8988T (cell line): ENCODE results near the gene CDH13.

ENCODE experiments used
- DNase-seq: peaks from one replicate; pipeline ENCODE4 v3.0.0; 2011

Gene CDH13

DNA sequence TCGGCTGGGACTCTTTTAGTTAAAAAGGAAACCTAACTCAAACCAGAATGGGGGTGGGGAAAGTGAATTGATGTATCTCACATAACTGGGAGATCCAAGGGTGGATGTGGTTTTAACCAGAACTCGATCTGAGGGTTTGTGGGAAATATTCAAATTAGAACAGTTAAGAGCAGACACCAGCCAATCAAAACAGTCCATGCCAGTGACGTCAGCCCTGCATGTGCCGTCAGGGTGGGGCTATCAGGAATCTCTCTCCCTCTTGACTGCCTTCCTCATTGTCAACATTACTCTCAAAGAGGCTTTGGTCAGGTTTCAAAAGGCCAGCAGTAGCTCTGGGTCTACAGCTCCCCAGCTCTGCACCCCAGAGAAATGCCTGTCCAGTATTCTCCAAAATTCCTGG lies 1086.8 kb downstream of the CDH13 start:
- DNase-seq: no peak

DNA sequence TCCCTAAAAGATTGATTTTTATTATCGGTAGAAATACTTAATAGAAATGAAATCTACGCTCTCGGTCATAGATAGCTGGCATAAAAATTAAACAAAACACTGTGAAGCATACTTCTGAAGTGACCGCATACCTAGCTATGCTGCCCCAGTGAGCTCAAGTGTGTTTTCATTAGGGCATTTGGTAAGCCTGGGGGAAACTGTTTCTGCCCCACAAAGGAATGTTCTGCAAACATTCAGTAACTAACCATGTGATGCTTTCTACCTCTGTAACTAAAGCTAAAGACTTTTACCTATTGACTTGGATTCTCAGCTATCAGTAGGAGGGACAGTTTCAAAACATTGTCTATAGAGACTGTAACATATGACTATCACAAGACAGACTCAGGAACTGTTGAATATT lies 1087.5 kb downstream of the CDH13 start:
- DNase-seq: no peak

DNA sequence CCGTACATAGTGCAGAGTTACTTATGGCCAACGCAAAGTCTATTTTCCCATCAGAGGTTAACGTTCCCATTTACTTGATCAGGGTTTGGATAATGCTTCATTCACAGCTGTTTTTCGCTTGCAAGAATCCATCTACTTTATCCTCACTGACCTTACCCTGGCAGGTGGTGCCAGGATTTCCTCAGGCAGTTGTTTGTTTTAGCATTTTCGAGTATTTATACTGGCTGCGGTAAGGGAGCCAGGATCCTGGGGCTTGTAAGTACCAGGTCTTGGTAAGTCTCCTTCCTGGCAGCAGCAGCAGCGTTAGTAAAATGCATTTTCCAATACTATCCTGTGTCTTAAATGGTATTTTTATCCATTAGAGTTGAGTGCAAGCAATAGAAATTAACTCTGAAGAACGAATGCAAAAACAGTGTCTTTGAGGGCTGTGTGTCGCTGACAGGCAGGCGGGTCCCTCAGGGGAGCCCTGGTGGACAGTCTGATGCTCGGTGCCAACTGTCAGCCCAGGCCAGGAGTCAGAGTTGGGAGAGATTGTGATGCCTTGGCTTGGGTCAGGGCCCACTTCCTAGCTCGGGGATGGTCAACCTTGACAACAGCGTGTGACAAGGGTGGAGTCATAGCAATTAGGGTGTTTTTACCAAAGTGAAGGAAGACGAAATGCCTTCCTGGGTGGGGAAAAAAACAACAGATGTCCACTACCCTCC lies 1088.6 kb downstream of the CDH13 start:
- no peak for DNase-seq

DNA sequence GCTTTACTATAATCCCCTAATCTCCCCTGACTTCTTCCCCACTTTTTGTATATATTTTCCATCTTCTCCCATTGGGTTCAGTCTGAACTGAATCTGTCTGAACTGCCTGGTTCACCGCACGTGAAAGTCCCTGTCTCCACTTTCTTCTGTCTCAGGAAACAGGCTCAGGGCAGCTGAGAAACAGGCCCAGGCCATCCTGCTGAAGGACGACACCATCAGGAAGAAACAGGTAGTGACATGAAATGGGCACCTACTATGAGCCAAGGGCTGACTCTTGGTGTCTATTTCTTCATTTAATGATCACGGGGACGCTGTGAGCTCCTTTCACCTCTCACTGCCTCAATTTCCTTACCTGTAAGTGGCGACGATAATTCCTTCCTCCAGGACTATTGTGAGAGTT lies 1090.5 kb downstream of the CDH13 start:
- no peak for DNase-seq

DNA sequence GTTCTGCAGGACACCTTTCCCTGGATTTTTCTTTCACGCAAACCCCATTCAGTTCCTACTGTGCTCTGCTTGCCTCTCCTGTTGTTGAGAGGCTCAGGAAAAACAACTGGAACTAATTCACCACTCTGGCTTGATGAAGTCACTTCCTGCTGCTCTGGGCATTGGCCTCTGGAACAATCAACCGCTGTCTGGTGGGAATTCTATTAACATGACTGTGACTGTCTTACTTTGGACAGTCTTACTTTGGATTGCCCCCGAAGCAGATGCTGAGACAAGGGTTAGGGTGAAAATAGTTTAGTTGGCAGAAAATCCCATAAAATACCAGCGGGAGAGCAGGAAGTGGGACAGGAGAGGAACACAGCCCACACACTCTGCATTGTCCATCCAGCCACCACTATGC lies 1091.0 kb downstream of the CDH13 start:
- DNase-seq: no peak

DNA sequence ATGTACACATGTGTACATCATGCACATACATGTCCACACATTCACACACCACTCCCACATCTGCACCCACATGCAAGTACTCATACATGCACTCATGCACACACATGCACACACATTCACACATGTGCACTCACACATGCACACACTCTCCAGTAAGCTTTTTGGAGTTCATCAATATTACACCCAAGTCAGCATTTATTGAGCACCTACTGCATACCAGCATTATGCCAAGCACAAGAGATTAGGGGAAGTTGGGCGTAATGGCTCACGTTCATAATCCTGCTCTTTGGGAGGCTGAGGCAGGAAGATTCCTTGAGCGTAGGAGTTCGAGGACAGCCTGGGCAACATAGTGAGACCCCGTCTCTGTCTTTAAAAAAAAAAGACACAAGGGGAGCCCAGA lies 1093.4 kb downstream of the CDH13 start:
- DNase-seq: no peak

DNA sequence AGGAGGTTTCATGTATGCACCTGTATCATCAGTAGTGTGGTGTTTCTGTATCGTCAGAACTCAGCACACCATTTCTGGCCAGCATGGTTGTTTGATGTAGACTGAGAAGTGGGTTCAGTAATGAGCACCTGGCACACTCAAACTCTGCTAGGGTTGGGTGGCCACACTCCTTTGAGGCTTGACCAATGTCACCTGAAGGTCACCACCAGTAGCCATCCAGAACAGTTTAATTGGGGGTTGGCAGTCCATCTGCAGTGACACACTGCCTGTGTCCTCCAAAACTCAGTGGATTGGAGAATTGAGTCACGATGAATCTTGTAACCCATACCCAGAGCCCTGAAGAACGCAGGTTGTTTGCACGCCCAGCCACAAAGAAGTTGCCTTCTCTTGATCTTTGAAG lies 1094.2 kb downstream of the CDH13 start:
- no peak for DNase-seq

DNA sequence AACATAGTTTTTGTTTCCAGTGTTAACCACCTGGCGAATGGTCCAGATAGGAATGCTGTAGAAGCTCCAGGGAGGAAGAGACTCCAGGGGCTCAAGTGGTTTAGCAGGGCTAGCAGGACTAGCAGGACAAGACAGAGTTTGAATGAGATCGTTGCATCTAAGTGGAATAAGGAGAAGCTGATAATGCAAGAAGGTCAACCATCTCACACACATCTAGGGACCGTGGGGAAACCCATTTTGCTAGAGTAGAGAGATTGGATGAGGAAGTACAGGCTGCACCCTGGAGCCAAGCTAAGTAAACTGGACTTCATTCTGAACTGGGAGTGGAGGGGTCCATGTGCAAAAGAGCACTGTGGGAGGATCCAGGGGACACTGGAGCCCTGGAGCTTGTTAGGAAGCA lies 1094.9 kb downstream of the CDH13 start:
- DNase-seq: no peak

DNA sequence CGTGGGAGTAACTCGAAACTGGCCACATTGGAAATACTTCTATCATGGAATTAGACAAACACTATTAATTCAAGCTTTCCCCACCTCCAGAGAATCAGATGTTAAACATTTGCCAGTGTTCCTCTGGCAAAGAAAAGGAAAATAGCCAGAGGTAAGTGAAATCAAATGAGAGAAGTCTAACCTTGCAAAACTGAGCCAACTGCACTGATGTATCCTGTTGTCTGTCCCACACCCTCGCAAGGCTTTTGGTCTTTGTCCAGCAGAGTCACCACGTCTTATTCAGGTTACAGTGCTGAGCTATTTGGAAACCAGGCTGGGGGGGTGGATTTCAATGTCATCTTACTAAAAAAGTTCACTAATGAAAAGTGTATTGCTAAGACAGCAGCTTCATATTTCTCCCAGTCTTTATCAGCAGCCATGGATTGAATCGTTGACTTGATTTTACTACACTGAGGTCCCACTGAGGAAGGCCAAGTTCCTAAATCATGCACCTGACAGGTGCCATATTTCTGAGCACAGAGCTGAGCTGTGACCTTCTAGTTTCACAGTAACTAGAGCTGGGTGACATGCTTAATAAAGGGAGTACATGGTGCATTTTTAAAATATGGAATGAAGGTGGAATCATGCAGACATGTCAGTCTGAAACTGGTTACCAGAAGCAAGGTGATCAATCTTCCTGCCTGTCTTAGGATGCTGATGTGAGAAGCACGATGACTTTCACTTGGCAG lies 1095.9 kb downstream of the CDH13 start:
- no peak for DNase-seq

DNA sequence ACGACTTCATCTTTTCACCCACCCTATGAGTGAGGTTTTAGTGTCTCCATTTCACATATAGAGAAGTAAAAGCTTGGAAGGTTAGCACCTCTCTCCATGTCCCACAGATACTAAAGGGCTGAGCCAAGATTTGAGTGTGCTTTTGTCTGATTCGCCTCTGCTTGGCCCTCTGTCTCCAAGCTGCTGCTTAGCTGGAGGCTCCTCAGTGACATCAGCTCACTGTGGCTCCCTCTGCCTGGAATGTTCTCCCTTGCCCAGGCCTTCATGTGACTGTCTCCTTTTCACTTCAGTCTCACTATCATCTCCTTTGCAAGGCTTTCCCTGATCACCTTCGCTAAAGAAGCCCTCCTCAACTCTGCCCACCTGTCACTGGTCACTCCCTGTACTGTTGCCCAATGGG lies 1096.5 kb downstream of the CDH13 start:
- DNase-seq: no peak

DNA sequence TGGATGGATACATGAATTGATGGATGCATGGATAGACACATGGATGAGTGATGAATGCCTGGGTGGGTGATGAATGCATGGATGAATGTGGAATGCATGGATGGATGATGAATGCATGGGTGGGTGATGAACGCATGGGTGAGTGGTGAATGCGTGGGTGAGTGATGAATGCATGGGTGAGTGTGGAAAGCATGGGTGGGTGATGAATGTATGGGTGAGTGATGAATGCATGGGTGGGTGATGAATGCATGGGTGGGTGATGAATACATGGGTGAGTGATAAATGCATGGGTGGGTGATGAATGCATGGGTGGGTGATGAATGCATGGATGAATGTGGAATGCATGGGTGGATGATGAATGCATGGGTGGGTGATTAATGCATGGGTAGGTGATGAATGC lies 1097.1 kb downstream of the CDH13 start:
- no peak for DNase-seq

DNA sequence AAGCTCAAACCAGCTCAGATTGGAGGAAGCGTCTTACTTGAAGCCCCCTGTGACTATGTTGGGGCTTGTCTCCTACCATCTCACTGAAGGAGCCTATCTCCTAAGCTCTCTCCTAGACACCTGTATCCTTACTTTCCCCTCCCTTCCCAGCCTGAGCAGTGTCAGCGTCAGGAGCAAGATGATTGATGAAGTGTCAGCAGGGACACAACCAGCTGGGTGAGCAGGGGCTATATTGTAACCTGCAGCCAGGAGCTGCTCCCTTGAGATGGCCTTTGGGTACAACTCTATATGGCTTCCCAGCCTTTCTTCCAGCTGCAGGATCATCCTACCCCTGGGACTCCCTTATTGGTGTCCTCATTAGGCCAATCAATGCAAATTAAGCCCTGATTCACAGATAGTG lies 1097.8 kb downstream of the CDH13 start:
- no peak for DNase-seq

DNA sequence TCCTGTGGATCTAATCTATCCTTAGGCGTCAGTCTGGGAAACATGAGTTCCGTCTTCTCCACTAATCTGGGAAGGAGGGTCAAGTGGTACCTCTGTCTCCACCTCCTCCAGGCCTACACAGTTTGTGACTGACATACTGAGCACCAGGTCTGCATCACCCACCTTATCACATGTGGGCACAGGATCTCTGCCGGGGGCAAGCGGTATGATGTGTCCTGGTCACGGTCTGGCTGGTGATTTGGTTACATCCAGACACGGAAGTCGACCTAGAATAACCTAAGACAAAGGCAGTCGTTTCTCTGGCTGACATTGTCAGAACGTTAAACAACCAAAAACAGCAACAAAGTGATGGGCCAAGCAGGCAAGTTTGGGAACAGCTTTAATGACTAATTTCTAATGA lies 1098.5 kb downstream of the CDH13 start:
- DNase-seq: no peak

DNA sequence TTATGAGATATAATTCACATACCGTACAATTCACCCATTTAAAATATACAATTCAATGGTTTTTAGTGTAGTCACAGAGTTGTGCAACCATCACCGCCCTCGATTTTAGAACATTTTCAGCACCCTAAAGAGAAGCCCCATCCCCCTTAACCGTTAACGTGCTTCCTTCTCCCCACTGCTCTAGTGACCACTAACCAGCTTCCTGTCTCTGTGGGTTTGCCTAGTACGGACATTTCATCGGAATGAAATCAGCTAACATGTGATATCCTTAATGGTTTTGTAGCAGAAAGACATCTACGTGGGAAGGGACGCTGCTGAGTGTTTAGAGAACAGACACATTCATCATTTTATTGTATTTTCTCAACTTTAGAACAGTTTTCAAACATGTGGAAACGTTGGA lies 1100.2 kb downstream of the CDH13 start:
- DNase-seq: no peak

DNA sequence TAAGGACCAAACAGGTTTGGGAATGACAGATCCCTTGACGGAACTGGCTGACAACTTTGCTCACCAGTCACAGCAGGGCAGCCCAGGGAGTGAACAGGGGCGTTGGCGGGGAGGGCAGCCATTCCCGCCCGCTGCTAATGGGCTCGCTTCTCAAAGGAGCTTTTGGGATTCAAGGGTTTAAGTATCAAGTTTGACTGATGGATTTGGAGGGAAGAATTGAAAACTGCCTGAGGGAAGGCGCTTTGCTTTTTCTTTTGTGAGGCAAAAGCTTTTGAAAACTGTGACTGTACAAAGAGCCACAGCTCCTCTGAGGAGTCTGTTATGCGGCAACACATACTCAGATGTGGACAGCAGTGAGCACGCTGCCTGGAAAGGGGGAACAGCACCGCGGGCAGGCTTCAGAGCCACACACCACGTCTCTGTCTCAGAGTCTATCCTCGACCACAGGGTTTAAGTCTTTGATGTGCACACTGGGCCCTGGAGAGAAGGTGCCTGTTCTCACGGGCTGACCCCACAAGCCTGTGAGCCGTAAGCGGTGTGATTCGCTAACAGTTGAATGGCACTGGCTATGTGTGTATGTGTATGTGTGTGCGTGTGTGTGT lies 1101.1 kb downstream of the CDH13 start:
- no peak for DNase-seq

DNA sequence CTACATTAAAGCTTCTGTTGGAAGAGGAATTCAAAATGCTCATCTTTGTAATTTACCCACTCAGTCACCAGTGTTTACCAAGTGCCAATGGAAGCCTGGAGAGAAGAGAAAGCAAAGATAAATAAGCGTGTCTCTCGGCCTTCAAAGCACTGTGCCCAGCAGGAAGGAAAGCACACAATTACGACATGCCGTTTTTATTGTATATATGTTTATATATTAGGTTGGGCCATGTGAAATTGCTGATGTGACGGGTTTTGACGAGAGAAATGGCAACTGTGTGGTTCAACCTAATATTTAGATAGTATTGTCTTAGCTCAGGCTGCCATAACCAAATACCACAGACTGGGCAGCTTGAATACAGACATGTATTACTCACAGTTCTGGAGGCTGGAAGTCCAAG lies 1101.7 kb downstream of the CDH13 start:
- no peak for DNase-seq

DNA sequence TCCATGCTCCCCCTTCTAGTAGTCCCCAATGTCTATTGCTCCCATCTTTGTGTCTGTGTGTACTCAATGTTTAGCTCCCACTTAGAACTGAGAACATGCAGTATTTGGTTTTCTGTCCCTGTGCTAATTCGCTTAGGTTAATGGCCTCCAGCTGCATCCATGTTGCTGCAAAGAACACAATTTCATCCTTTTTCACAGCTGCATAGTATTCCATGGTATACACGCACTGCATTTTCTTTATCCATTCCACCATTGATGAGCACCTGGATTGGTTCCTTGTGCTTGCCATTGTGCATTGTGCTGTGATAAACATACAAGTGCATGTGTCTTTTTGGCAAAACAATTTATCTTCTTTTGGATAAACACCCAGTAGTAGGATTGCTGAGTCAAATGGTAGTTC lies 1104.0 kb downstream of the CDH13 start:
- DNase-seq: no peak

DNA sequence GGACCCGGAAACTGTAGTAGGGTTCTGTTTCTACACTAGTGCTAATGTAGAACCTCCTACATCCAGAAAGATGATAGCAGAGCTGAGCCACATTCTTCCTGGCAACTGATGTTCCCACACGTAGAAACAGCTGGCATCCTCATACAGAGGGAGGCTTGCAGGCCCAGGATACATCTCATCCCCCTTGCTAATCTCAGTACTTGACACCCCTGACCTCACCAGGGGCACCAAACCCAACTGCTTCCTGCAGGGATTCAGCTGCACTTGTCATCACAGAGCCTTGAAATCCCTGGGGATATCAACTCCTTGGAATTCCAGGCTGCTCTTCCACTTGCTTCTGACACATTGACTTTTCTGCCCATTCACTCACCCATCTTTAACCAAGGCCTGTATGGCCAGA lies 1105.8 kb downstream of the CDH13 start:
- no peak for DNase-seq

DNA sequence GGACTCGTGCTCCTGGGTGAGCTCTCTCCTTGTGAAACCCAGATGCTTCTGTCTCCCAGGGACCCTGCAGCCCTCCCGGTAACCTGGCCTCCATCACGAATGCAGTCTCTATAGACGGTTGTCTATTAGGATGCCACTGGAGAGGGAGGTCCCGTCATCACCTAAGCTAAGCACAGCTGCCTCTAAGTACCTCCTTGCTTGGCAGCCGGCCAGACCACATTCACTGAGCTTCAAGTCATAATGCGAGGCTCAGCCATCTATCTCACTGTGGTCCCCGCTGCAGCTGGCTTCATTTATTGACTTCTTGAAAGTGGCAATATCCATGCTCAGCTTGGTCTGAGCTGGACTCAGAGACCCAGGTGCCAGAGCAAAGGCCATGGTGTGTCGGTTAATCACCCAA lies 1106.5 kb downstream of the CDH13 start:
- DNase-seq: no peak

DNA sequence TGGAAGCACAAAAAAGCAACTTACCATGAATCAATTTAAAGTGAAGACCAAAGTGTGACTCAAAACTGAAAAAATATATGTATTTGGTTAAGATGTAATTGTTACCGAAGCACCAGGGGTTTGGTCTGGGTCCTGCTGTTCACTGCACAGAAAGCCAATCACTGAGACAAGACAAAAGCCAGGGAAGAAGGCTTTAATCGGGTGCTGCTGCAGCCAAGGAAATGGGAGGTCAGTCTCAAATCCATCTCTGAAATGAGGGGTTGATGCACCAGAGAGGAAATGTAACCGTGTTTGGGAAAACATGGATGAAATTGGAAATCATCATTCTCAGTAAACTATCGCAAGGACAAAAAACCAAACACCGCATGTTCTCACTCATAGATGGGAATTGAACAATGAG lies 1107.4 kb downstream of the CDH13 start:
- no peak for DNase-seq

DNA sequence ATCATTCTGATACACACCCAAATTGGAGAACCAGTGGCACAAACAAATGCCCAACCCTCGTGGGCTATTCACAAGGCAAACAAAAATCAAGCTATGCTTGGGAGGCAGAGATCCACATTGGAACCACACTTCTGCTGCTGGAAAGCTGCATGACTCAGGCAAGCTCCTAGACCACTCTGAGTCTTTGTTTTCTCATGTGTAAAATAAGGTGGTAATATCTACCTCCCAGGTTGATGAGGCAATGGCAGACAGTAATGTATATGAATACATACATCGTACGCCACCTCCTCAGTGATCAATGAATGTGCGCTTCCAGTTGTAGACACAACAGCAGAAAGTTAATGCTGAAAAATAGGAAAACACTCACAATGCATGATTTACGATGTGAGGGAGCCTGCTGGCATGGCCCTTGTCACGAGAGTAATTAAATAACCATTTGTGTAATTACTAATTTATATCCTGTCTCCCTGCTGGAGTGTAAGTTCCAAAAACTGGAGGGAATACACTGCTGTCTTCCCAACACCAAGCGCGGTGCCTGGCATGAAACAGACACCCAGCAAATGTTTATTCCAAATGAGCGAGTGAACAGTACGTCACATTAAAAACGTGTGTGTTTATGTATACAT lies 1111.1 kb downstream of the CDH13 start:
- DNase-seq: no peak

DNA sequence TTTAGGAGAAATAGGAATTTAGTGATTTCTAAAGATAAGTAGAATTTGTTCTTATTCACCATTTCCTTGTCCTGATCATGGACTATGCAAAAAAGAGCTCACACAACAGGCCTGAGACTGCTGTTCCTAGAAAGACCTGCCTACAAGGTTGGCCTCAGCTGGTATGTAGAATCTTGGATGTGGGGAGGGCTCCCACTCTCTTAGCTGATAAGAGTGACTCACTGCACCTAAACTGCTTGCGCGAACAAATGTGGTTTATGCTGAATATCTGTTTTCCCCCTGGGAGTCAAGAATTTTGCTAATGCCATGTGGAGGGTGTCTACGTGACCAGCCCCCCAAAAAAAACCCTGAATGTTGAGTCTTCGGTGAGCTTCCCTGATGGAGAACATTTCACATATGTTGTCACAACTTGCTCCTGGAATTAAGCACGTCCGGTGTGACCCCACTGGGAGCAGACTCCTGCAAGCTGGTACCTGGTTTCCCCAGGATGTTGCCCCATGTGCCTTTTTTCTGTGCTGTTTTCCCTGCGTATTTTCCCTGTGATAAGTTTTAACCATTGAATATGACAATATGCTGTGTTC lies 1112.2 kb downstream of the CDH13 start:
- no peak for DNase-seq

DNA sequence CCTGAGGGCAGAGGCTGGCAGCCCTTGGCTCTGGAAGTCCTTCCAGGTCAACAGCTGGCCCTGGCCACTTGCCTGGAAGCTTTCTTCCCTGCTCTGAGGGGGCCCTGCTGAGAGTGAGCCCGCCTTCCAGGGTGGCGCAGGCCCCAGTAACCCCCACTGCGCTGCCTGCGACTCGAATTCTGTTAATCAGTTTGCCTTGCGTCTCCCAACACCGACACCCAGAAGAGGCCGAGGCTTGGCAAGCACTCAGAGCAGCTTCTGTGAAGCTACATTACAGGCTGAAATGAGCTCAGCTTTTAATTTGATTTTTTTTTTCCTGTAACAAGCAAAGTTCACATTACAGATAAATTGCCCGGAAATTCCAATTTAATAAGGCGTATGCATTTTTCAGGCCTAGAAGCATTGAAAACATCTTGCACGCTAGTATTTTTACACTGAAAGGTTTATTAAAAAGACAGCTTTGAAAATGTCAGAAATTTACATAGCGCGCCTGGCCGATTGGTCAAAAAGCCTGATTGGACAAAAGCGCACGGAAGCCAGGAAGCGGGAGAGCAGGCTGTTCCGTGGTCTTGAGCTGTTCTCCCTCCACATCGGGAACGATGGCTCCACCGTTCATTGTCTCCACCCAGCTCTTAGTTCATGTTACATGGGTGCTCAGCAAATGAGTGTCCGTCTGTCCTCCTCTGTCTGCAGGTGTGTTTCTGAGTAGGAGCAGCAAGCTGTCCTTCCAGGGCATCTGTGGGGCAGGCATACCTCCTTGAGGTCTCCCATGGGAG lies 1115.5 kb downstream of the CDH13 start:
- DNase-seq: no peak
